ENCODE results near the gene PAPPA2. TPM values are rescaled to one million over a fixed set of nuclear protein-coding genes. Genes with fewer than 3 reads are reported as not detected.

Gene PAPPA2
- total RNA-seq, 1 experiment from 2014 or later = 0.81 TPM

DNA sequence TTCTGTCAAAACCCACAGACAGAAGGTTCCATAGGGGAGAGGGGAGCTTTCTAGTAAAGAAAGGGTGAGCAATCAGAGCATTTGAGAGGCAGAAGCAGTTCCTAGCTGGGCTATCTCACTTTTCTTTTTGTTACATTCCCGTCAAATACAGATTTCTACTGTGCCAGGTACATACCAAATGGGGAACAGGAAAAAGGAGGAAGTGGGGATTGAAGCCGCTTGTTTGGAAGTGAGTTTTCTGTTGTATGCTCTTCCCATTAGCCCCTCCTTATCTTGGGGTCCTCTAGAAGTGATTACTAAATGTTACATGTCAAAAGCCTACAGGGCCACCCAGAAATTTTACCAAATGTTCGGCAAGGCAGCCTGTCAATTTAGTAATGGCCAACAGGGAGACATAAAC is 116.1 kb downstream of the PAPPA2 start:
- Histone ChIP-seq H3K18ac (ENCODE audit: insufficient read length, low read depth, low read length) (no peak overlapping the region), H3K4me1 (ENCODE audit: insufficient read depth, low read length) (no peaks in the 10 kb centered on the region), H3K79me2 (ENCODE audit: insufficient read depth, low read length) (no peaks in the 10 kb centered on the region), H2AK5ac (ENCODE audit: insufficient read length, low read length) (no peak overlapping the region), H2BK20ac (ENCODE audit: low read depth, low read length, poor library complexity, severe bottlenecking) (no peak overlapping the region), H2BK12ac (ENCODE audit: insufficient read length, low read depth, low read length) (no peak overlapping the region), H4K5ac (ENCODE audit: insufficient read length, low read depth, low read length) (no peak overlapping the region), H3T11ph (ENCODE audit: low read length) (no peak overlapping the region), H3K23ac (ENCODE audit: insufficient read length, low read depth, low read length) (no peak overlapping the region), H2BK5ac (ENCODE audit: insufficient read length, low read length) (no peak overlapping the region), H3K9me3 (ENCODE audit: control insufficient read depth, low read depth, low read length) (no peaks in the 10 kb centered on the region), H3K9ac (ENCODE audit: extremely low read depth, insufficient read length, low read length) (no peak overlapping the region), H3K56ac (ENCODE audit: insufficient read length, low read depth, low read length) (no peak overlapping the region), H2BK15ac (ENCODE audit: low read depth, low read length) (no peak overlapping the region), H3K79me1 (ENCODE audit: insufficient read depth, low read depth, low read length, poor library complexity, severe bottlenecking) (no peaks in the 10 kb centered on the region), H3K4me2 (ENCODE audit: insufficient read depth, insufficient read length, low read length) (no peak overlapping the region), H3K23me2 (ENCODE audit: insufficient read length, low read depth, low read length, poor library complexity, severe bottlenecking) (no peaks in the 10 kb centered on the region), H2AFZ (ENCODE audit: low read length) (no peak overlapping the region), H2BK120ac (ENCODE audit: low read depth, low read length, poor library complexity, severe bottlenecking) (no peak overlapping the region), H3K27ac (ENCODE audit: insufficient read length, low read depth, low read length) (no peak overlapping the region), H3K27me3 (ENCODE audit: insufficient read depth, low read length) (no peaks in the 10 kb centered on the region), H4K8ac (replicated peaks; ENCODE audit: insufficient read length, low read depth, low read length) (no peak overlapping the region), H3K4ac (ENCODE audit: low read depth, low read length) (no peak overlapping the region), H3K14ac (ENCODE audit: insufficient read depth, low read length) (no peak overlapping the region), H4K20me1 (ENCODE audit: control insufficient read depth, insufficient read depth, insufficient read length) (no peaks in the 10 kb centered on the region), H4K91ac (ENCODE audit: insufficient read length, low read depth, low read length) (no peak overlapping the region)
- Mint-ChIP-seq H3K4me3 (no peak overlapping the region), H3K4me1 (peaks cover 3% of the 10 kb centered on the region in 2 experiments; a peak in 1 of 4 replicates), H3K9me3 (0 out of 5 replicates have a peak, but pooled peaks cover 0 to 2% of the 10 kb centered on the region in 2 experiments), H3K27ac (no peak overlapping the region), H3K36me3 (ENCODE audit: insufficient read depth in 1 of 3, low read depth in 3 of 3) (no peaks in the 10 kb centered on the region; a peak in 1 of 7 replicates), H3K27me3 (ENCODE audit: low read depth) (no peaks in the 10 kb centered on the region)
- TF ChIP-seq, protein P1, sequence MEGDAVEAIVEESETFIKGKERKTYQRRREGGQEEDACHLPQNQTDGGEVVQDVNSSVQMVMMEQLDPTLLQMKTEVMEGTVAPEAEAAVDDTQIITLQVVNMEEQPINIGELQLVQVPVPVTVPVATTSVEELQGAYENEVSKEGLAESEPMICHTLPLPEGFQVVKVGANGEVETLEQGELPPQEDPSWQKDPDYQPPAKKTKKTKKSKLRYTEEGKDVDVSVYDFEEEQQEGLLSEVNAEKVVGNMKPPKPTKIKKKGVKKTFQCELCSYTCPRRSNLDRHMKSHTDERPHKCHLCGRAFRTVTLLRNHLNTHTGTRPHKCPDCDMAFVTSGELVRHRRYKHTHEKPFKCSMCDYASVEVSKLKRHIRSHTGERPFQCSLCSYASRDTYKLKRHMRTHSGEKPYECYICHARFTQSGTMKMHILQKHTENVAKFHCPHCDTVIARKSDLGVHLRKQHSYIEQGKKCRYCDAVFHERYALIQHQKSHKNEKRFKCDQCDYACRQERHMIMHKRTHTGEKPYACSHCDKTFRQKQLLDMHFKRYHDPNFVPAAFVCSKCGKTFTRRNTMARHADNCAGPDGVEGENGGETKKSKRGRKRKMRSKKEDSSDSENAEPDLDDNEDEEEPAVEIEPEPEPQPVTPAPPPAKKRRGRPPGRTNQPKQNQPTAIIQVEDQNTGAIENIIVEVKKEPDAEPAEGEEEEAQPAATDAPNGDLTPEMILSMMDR (conservative IDR thresholded peaks at IDR 0.05) = no peak
- no peak for DNase-seq
- no CpG with 5 or more reads among the region's 3 CpGs for WGBS (ENCODE audit: extremely low coverage, insufficient read length, low lambda C conversion rate)
